Spinal cord (tissue), 10 donors: ENCODE data around the gene CSTF1. TPM values are rescaled to one million over a fixed set of nuclear protein-coding genes. Genes with fewer than 3 reads are reported as not detected.

Experiments used
- DNase-seq, 6 donors: peaks; one replicate each; pipeline versions ENCODE4 v3.0.0 to v3.0.0-alpha.2; 2013 to 2015; ENCODE audit warnings: low spot score in 6 of 6, low read depth in 4 of 6
- H3K27ac ChIP-seq: one replicate; pipeline ENCODE4 v1.5.1; 2013; ENCODE audit warnings: low read depth, low read length, control low read depth
- H3K27me3 ChIP-seq: one replicate; pipeline ENCODE4 v1.6.1; 2013; ENCODE audit warnings: low read length; ENCODE audit not compliant: control insufficient read depth, insufficient read depth
- H3K36me3 ChIP-seq: one replicate; pipeline ENCODE4 v1.6.1; 2013; ENCODE audit warnings: low read length; ENCODE audit not compliant: control insufficient read depth, insufficient read depth
- H3K4me1 ChIP-seq: one replicate; pipeline ENCODE4 v1.6.1; 2013; ENCODE audit warnings: low read length; ENCODE audit not compliant: control insufficient read depth, insufficient read depth
- H3K4me3 ChIP-seq: one replicate; pipeline ENCODE4 v1.5.1; 2013; ENCODE audit warnings: low read depth, low read length, control low read depth
- H3K9me3 ChIP-seq: one replicate; pipeline ENCODE4 v1.6.1; 2013; ENCODE audit warnings: low read length; ENCODE audit not compliant: control insufficient read depth, insufficient read depth
- WGBS: methylation state at CpG from one replicate; pipeline ENCODE4 v1.1.5; 2013; ENCODE audit warnings: missing lambda C conversion rate; ENCODE audit not compliant: insufficient coverage; 5-methylcytosine and 5-hydroxymethylcytosine counted together
- polyA plus RNA-seq, 2 donors: library from polyadenylated mRNA; unstranded; fragments of 120-200 nt; gene quantifications; one replicate each; pipeline ENCODE4 v1.2.1, GENCODE V29; 2013; ENCODE audit not compliant: insufficient read length in 2 of 2
- total RNA-seq, 2 donors: library from RNA; depleted of rRNA in 1 of 2; stranded (reverse); fragments of 120-200 nt in 1 of 2; fragments of >200 nt in 1 of 2; gene quantifications; one replicate each; pipeline versions ENCODE4 v1.2.3 to v1.2.4, GENCODE V29; 2013 to 2014
- donor health status: healthy.

The CSTF1 gene
- total and polyA plus RNA-seq, 4 donors: 24.1 to 36.0 (median 28.9) TPM

GRCh38 chr20:56454754-56455153 is 62.3 kb downstream of the CSTF1 start:
- no peak overlapping the region for H3K4me3 ChIP-seq
- no peak overlapping the region for H3K27ac ChIP-seq
- 67% methylated on average over 3 of the region's 7 CpGs for WGBS
- H3K27me3 ChIP-seq: peaks cover 3% of the 10 kb centered on the region
- no peaks in the 10 kb centered on the region for H3K4me1 ChIP-seq
- H3K9me3 ChIP-seq: no peaks in the 10 kb centered on the region
- no peaks in the 10 kb centered on the region for H3K36me3 ChIP-seq
- no peak for DNase-seq

Other genes starting within 250 kb of the CSTF1 start
- gene MC3R, start 143.9 kb upstream of the CSTF1 start, total RNA-seq: under 1 TPM in 1 of 2 donors, not detected in 1; 0.17 TPM
- gene MC3R, start 143.9 kb upstream of the CSTF1 start, polyA plus RNA-seq: under 1 TPM; 0.20 to 0.24 TPM
- gene FAM210B, start 33.7 kb upstream of the CSTF1 start, total RNA-seq: 10 to 100 TPM; 34.7 to 61.5 TPM
- 10 to 100 TPM; 23.6 to 25.4 TPM for gene FAM210B, start 33.7 kb upstream of the CSTF1 start, polyA plus RNA-seq
- 1 to 10 TPM; 9.0 to 10.0 TPM for gene AURKA, start 430 bp upstream of the CSTF1 start, total RNA-seq
- 1 to 10 TPM; 7.9 to 9.6 TPM for gene AURKA, start 430 bp upstream of the CSTF1 start, polyA plus RNA-seq
- gene CASS4, start 19.6 kb downstream of the CSTF1 start, total RNA-seq: 1 to 10 TPM; 1.3 to 1.5 TPM
- 1 to 10 TPM in 1 of 2 donors, under 1 TPM in 1; 0.74 to 1.1 TPM for gene CASS4, start 19.6 kb downstream of the CSTF1 start, polyA plus RNA-seq
- gene RTF2, start 76.0 kb downstream of the CSTF1 start, total RNA-seq: 10 to 100 TPM; 63.3 to 90.7 TPM
- gene RTF2, start 76.0 kb downstream of the CSTF1 start, polyA plus RNA-seq: 100 to 1,000 TPM; 126 to 128 TPM
- not detected for gene FAM209A, start 132.1 kb downstream of the CSTF1 start, total RNA-seq
- under 1 TPM in 1 of 2 donors, not detected in 1; 0.21 TPM for gene FAM209A, start 132.1 kb downstream of the CSTF1 start, polyA plus RNA-seq
- gene FAM209B, start 140.6 kb downstream of the CSTF1 start, total RNA-seq: under 1 TPM in 1 of 2 donors, not detected in 1; 0.50 TPM
- gene FAM209B, start 140.6 kb downstream of the CSTF1 start, polyA plus RNA-seq: under 1 TPM in 1 of 2 donors, not detected in 1; 0.47 TPM
- 1 to 10 TPM in 1 of 2 donors, under 1 TPM in 1; 0.50 to 1.0 TPM for gene TFAP2C, start 236.7 kb downstream of the CSTF1 start, total RNA-seq
- under 1 TPM; 0.17 to 0.29 TPM for gene TFAP2C, start 236.7 kb downstream of the CSTF1 start, polyA plus RNA-seq